IMR-90 (cell line): Measurements from ENCODE around the gene CCDC32. TPM values are rescaled to one million over a fixed set of nuclear protein-coding genes. Genes with fewer than 3 reads are reported as not detected.

Experiments used
- ATAC-seq: fragments of 200-7000 bp; cut with Tn5 transposase; 2 replicates; pipeline ENCODE4 v1.9.1; 2020; ENCODE audit warnings: low read depth, mild to moderate bottlenecking, moderate library complexity
- BruUV-seq: library from RNA; stranded (reverse); fragments of 400-500 nt; replicated peaks from 2 replicates; lab custom pipeline; 2021; lab: Mats Ljungman, UMichigan
- CTCF ChIA-PET: fragments of 300-600 bp; formaldehyde crosslinking; extraction: SDS; loops from one replicate; lab custom pipeline; 2021; ENCODE audit warnings: antibody characterized with exemption; lab: Yijun Ruan, JAX
- POLR2A ChIA-PET: fragments of 300-600 bp; sonication (Branson Sonifier 250); formaldehyde crosslinking; loops from one replicate; lab custom pipeline; 2022; ENCODE audit warnings: antibody characterized with exemption; ENCODE audit not compliant: unreplicated experiment; lab: Charles Lee
- DNase-seq: peaks from one replicate; pipeline ENCODE4 v3.0.0; 2013
- H2AFZ ChIP-seq: replicated peaks from 2 replicates; pipeline ENCODE3; 2013; ENCODE audit warnings: low read length, mild to moderate bottlenecking; ENCODE audit not compliant: poor library complexity
- H2AK5ac ChIP-seq: 2 replicates; pipeline ENCODE4 v1.6.1; 2013; ENCODE audit warnings: low read depth, low read length, inconsistent platforms
- H2AK9ac ChIP-seq: replicated peaks from 2 replicates; pipeline ENCODE3; 2013; ENCODE audit warnings: mild to moderate bottlenecking, low read depth, low read length, moderate library complexity; ENCODE audit not compliant: poor library complexity
- H2BK120ac ChIP-seq: 2 replicates; pipeline ENCODE4 v1.6.1; 2013; ENCODE audit warnings: low read depth, low read length, inconsistent platforms
- H2BK15ac ChIP-seq: 3 replicates; pipeline ENCODE4 v1.6.1; 2013; ENCODE audit warnings: low read depth, low read length, inconsistent platforms
- H2BK20ac ChIP-seq: 2 replicates; pipeline ENCODE4 v1.6.1; 2013; ENCODE audit warnings: low read depth, mild to moderate bottlenecking, inconsistent platforms, low read length, moderate library complexity
- H2BK5ac ChIP-seq: 2 replicates; pipeline ENCODE4 v1.6.1; 2013; ENCODE audit warnings: mild to moderate bottlenecking, low read depth, low read length, inconsistent platforms; ENCODE audit not compliant: poor library complexity, severe bottlenecking
- H3K14ac ChIP-seq: replicated peaks from 2 replicates; pipeline ENCODE4 v1.6.1; 2013; ENCODE audit warnings: low read depth, low read length, inconsistent platforms
- H3K18ac ChIP-seq: 2 replicates; pipeline ENCODE4 v1.6.1; 2013; ENCODE audit warnings: low read depth, low read length, control low read depth
- H3K23ac ChIP-seq: 2 replicates; pipeline ENCODE4 v1.6.1; 2013; ENCODE audit warnings: low read depth, low read length, inconsistent platforms
- H3K27ac ChIP-seq: 2 replicates; pipeline ENCODE4 v1.5.1; 2013; ENCODE audit warnings: mild to moderate bottlenecking, control low read depth, low read length; ENCODE audit not compliant: insufficient read depth
- H3K27me3 ChIP-seq: 2 replicates; pipeline ENCODE4 v1.6.1; 2013; ENCODE audit warnings: low read length; ENCODE audit not compliant: control insufficient read depth, insufficient read depth
- H3K36me3 ChIP-seq: 2 replicates; pipeline ENCODE4 v1.6.1; 2013; ENCODE audit warnings: low read length, mixed read lengths; ENCODE audit not compliant: control insufficient read depth, insufficient read depth
- H3K4ac ChIP-seq: 2 replicates; pipeline ENCODE4 v1.6.1; 2013; ENCODE audit warnings: low read depth, low read length, inconsistent platforms
- H3K4me1 ChIP-seq: 2 replicates; pipeline ENCODE4 v1.6.1; 2013; ENCODE audit warnings: low read length, mixed read lengths; ENCODE audit not compliant: control insufficient read depth, insufficient read depth
- H3K4me2 ChIP-seq: 2 replicates; pipeline ENCODE4 v1.6.1; 2013; ENCODE audit warnings: low read depth, mild to moderate bottlenecking, control low read depth, low read length, moderate library complexity
- H3K4me3 ChIP-seq: 2 replicates; pipeline ENCODE4 v1.5.1; 2013; ENCODE audit warnings: low read depth, mild to moderate bottlenecking, control low read depth, low read length, moderate library complexity; ENCODE audit not compliant: insufficient read depth
- H3K56ac ChIP-seq: 2 replicates; pipeline ENCODE4 v1.6.1; 2013; ENCODE audit warnings: low read length, inconsistent platforms; ENCODE audit not compliant: insufficient read depth; ENCODE audit errors: extremely low read depth
- H3K79me1 ChIP-seq, 2 experiments: 2 replicates each; pipeline ENCODE4 v1.6.1; 2013; ENCODE audit warnings: low read length in 2 of 2, inconsistent platforms in 1 of 2, low read depth in 1 of 2
- H3K9ac ChIP-seq: 2 replicates; pipeline ENCODE4 v1.6.1; 2013; ENCODE audit warnings: low read depth, low read length, control low read depth
- H3K9me1 ChIP-seq: 2 replicates; pipeline ENCODE4 v1.6.1; 2013; ENCODE audit warnings: low read length, inconsistent platforms; ENCODE audit not compliant: insufficient read depth
- H3K9me3 ChIP-seq: 2 replicates; pipeline ENCODE4 v1.6.1; 2013; ENCODE audit warnings: low read length; ENCODE audit not compliant: control insufficient read depth, insufficient read depth
- H4K20me1 ChIP-seq: 2 replicates; pipeline ENCODE4 v1.6.1; 2013; ENCODE audit warnings: low read length, inconsistent platforms; ENCODE audit not compliant: insufficient read depth
- H4K5ac ChIP-seq: 2 replicates; pipeline ENCODE4 v1.6.1; 2013; ENCODE audit warnings: mild to moderate bottlenecking, low read depth, low read length, control low read depth
- H4K8ac ChIP-seq, 2 experiments: 2 replicates each; pipeline ENCODE4 v1.6.1; 2013; ENCODE audit warnings: low read depth in 2 of 2, low read length in 2 of 2, control low read depth in 1 of 2, inconsistent platforms in 1 of 2
- H4K91ac ChIP-seq: 2 replicates; pipeline ENCODE4 v1.6.1; 2013; ENCODE audit warnings: low read depth, low read length, inconsistent platforms; ENCODE audit not compliant: insufficient read depth
- BHLHE40 ChIP-seq: fragments of 150-350 bp; IDR thresholded peaks from 2 replicates; pipeline ENCODE4 v1.6.1; 2016; ENCODE audit warnings: mild to moderate bottlenecking, low read depth, low read length
- CEBPB ChIP-seq: IDR thresholded peaks from 2 replicates; pipeline ENCODE4 v1.6.1; 2012; ENCODE audit warnings: low read depth, low read length, improper control_type of control experiment
- CHD1 ChIP-seq: IDR thresholded peaks from 2 replicates; pipeline ENCODE4 v1.6.1; 2012; ENCODE audit warnings: low read depth, low read length, improper control_type of control experiment
- CTCF ChIP-seq: conservative IDR thresholded peaks from 2 replicates; pipeline ENCODE4 v1.5.1; 2012; ENCODE audit warnings: mild to moderate bottlenecking, low read depth, low read length, improper control_type of control experiment
- ELK1 ChIP-seq: fragments of 150-350 bp; IDR thresholded peaks from 2 replicates; pipeline ENCODE4 v1.6.1; 2016; ENCODE audit warnings: low read depth, mild to moderate bottlenecking, low read length, moderate library complexity, borderline replicate concordance
- FOS ChIP-seq: fragments of 150-350 bp; IDR thresholded peaks from 2 replicates; pipeline ENCODE4 v1.6.1; 2016; ENCODE audit warnings: low read depth, low read length
- MAFK ChIP-seq: IDR thresholded peaks from 2 replicates; pipeline ENCODE4 v1.6.1; 2012; ENCODE audit warnings: low read depth, low read length, improper control_type of control experiment
- MAZ ChIP-seq: IDR thresholded peaks from 2 replicates; pipeline ENCODE4 v1.6.1; 2012; ENCODE audit warnings: low read depth, mild to moderate bottlenecking, low read length, improper control_type of control experiment, moderate library complexity, borderline replicate concordance
- MXI1 ChIP-seq: IDR thresholded peaks from 2 replicates; pipeline ENCODE4 v1.6.1; 2012; ENCODE audit warnings: low read depth, mild to moderate bottlenecking, low read length, moderate library complexity, borderline replicate concordance
- NFE2L2 ChIP-seq: fragments of 150-350 bp; IDR thresholded peaks from 2 replicates; pipeline ENCODE4 v1.6.1; 2016; ENCODE audit warnings: low read depth, mild to moderate bottlenecking, low read length
- POLR2A ChIP-seq: IDR thresholded peaks from 2 replicates; pipeline ENCODE4 v1.6.1; 2012; ENCODE audit warnings: mild to moderate bottlenecking, low read depth, low read length
- RAD21 ChIP-seq: IDR thresholded peaks from 2 replicates; pipeline ENCODE4 v1.6.1; 2012; ENCODE audit warnings: low read length, improper control_type of control experiment
- RCOR1 ChIP-seq: IDR thresholded peaks from 2 replicates; pipeline ENCODE4 v1.6.1; 2012; ENCODE audit warnings: mild to moderate bottlenecking, low read length, improper control_type of control experiment; ENCODE audit not compliant: insufficient replicate concordance
- RFX5 ChIP-seq: IDR thresholded peaks from 2 replicates; pipeline ENCODE4 v1.8.0; 2012; ENCODE audit warnings: low read depth, mild to moderate bottlenecking, low read length, moderate library complexity
- SMC3 ChIP-seq: fragments of 150-350 bp; IDR thresholded peaks from 2 replicates; pipeline ENCODE4 v1.6.1; 2016; ENCODE audit warnings: low read depth, mild to moderate bottlenecking, antibody characterized with exemption, low read length, moderate library complexity
- USF2 ChIP-seq: fragments of 150-350 bp; IDR thresholded peaks from 2 replicates; pipeline ENCODE4 v1.6.1; 2017; ENCODE audit warnings: mild to moderate bottlenecking, antibody characterized with exemption, low read length, low read depth
- WGBS, 2 experiments: methylation state at CpG; one replicate each; pipeline versions ENCODE4 v1.1.5 to v1.1.7; 2013; ENCODE audit warnings: missing lambda C conversion rate in 2 of 2; ENCODE audit not compliant: insufficient read length in 1 of 2; ENCODE audit errors: extremely low coverage in 2 of 2; 5-methylcytosine and 5-hydroxymethylcytosine counted together
- dilution Hi-C: fragments of 300-500 bp; cut with HindIII; formaldehyde crosslinking; loops from one replicate; pipeline ENCODE4 v1.14.3; 2018; ENCODE audit warnings: low sequenced_read_pairs; ENCODE audit not compliant: unreplicated experiment
- in situ Hi-C: fragments of 300-500 bp; cut with MboI; formaldehyde crosslinking; loops from 3 replicates; pipeline ENCODE4 v1.14.3; 2019; ENCODE audit warnings: low sequenced_read_pairs, inconsistent platforms, mixed read lengths
- intact Hi-C: fragments of 100-400 bp; cut with micrococcal nuclease; formaldehyde crosslinking; loops from 2 replicates; pipeline ENCODE4 v1.10.0; 2022
- polyA plus RNA-seq, 3 experiments: library from polyadenylated mRNA; depleted of rRNA; stranded (reverse); fragments of >200 nt; gene quantifications; 2 replicates each; pipeline ENCODE4 v1.2.3, GENCODE V29; 2012; ENCODE audit warnings: low replicate concordance in 1 of 3
- total RNA-seq: library from RNA; depleted of rRNA; stranded (reverse); fragments of >200 nt; gene quantifications from 2 replicates; pipeline ENCODE4 v1.2.3, GENCODE V29; 2012

CCDC32 gene
- total and polyA plus RNA-seq, 2 of the 4 experiments (the other 2 are of a cell fraction): 14.8 to 15.1 TPM

- Histone ChIP-seq H2BK15ac (no peak overlapping the region), H3K27me3 (no peaks in the 10 kb centered on the region), H2AK9ac (no peak overlapping the region), H3K4ac (no peak overlapping the region), H3K4me3 (no peak overlapping the region), H2BK20ac (no peak overlapping the region), H3K56ac (no peak overlapping the region), H2AFZ (peak overlapping the region; percentile 67), H3K4me2 (no peak overlapping the region), H3K14ac (no peak overlapping the region), H4K91ac (no peak overlapping the region), H2BK5ac (no peak overlapping the region), H3K18ac (no peak overlapping the region), H4K8ac (no peak overlapping the region), H3K4me1 (peaks cover 2% of the 10 kb centered on the region; the same call in 1 of the 2 replicates), H3K9me3 (no peaks in the 10 kb centered on the region), H4K20me1 (no peaks in the 10 kb centered on the region), H2AK5ac (no peak overlapping the region), H3K79me1 (no peaks in the 10 kb centered on the region), H3K27ac (no peak overlapping the region), H3K9ac (no peak overlapping the region), H3K9me1 (peaks cover 16% of the 10 kb centered on the region), H3K23ac (no peak overlapping the region; the same call in 1 of the 2 replicates), H3K36me3 (no peaks in the 10 kb centered on the region), H2BK120ac (no peak overlapping the region), H4K5ac (no peak overlapping the region)
- CTCF ChIA-PET: no interaction called here
- in situ Hi-C loops (no loop called here), dilution Hi-C loops (no loop called here), intact Hi-C loops (no loop called here)
- WGBS, 2 experiments: 20% methylated on average over 1 of the region's 5 CpGs; no CpG with 5 or more reads in 1 of the 2 experiments
- DNase-seq: peak; percentile 81
- TF ChIP-seq POLR2A (no peak), CTCF (no peak), MAZ (no peak), RFX5 (no peak), RAD21 (no peak), ELK1 (no peak), RCOR1 (no peak), MXI1 (no peak), MAFK (no peak), USF2 (no peak), FOS (no peak), CHD1 (no peak), SMC3 (no peak), CEBPB (no peak), NFE2L2 (no peak), BHLHE40 (no peak)
- BruUV-seq: no TSS peak
- POLR2A ChIA-PET: no interaction called here
- ATAC-seq: peak; percentile 64
Observed at GRCh38 chr15:40536501-40536900, 28.3 kb downstream of the CCDC32 start.
